Activated CD4-positive, CD25-positive, alpha-beta regulatory T cell treated with anti-CD3 and anti-CD28 coated beads, Interleukin-2, amount 50 U/mL, for 16 hours (primary cell): ENCODE measurements around the gene NCEH1.

ENCODE experiments used
- DNase-seq: peaks from one replicate; pipeline ENCODE4 v3.0.0-alpha.2; 2020; ENCODE audit warnings: low read depth, low spot score

NCEH1 gene

GRCh38 chr3:172581757-172582166, 129.1 kb downstream of the NCEH1 start:
- DNase-seq, result no peak

GRCh38 chr3:172580680-172581401, 130.0 kb downstream of the NCEH1 start:
- no peak for DNase-seq
